Vagina (tissue), 2 donors: ENCODE measurements around the gene ZNF727.
"Not testable (repeated sequence)": the region's sequence is repeated elsewhere in the genome, so short reads cannot be mapped to it uniquely, and the experiment has no call there.

Experiments
- CTCF ChIP-seq, 3 experiments: fragments of 450-650 bp in 2 of 3; fragments of 200-600 bp in 1 of 3; sonication (generic) in 1 of 3; IDR thresholded peaks; one replicate each; pipeline ENCODE4 v1.5.1; 2017 to 2019; ENCODE audit warnings: antibody characterized with exemption in 3 of 3, mild to moderate bottlenecking in 2 of 3, moderate library complexity in 2 of 3
- POLR2A ChIP-seq, 2 donors: fragments of 450-650 bp; IDR thresholded peaks; one replicate each; pipeline ENCODE4 v1.6.1; 2017; ENCODE audit warnings: antibody characterized with exemption in 2 of 2, mild to moderate bottlenecking in 2 of 2, moderate library complexity in 2 of 2

DNA sequence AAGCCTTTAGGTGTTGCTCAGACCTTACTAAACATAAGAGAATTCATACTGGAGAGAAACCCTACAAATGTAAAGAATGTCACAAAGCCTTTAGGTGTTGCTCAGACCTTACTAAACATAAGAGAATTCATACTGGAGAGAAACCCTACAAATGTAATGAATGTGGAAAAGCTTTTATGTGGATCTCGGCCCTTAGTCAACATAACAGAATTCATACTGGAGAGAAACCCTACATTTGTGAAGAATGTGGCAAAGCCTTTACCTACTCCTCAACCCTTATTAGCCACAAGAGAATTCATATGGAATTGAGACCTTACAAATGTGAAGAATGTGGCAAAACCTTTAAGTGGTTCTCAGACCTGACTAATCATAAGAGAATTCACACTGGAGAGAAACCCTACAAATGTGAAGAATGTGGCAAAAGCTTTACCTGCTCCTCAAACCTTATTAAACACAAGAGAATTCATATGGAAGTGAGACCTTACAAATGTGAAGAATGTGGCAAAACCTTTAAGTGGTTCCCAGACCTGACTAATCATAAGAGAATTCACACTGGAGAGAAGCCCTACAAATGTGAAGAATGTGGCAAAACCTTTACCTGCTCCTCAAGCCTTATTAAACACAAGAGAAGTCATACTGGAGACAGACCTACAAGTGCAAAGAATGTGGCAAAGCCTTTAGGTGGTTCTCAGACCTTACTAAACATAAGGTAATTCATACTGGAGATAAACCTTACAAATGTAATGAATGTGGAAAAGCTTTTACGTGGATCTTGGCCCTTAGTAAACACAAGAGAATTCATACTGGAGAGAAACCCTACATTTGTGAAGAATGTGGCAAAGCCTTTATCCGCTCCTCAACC, 32.8 kb downstream of the ZNF727 start:
- TF ChIP-seq CTCF, POLR2A (IDR thresholded peaks at IDR 0.05): not testable (repeated sequence)
